GF-D8 (cell line): ENCODE measurements around the gene F2RL3.

Experiments
- DNase-seq: peaks from one replicate; lab custom pipeline; 2025; lab: John Stamatoyannopoulos, UW

The F2RL3 gene

DNA sequence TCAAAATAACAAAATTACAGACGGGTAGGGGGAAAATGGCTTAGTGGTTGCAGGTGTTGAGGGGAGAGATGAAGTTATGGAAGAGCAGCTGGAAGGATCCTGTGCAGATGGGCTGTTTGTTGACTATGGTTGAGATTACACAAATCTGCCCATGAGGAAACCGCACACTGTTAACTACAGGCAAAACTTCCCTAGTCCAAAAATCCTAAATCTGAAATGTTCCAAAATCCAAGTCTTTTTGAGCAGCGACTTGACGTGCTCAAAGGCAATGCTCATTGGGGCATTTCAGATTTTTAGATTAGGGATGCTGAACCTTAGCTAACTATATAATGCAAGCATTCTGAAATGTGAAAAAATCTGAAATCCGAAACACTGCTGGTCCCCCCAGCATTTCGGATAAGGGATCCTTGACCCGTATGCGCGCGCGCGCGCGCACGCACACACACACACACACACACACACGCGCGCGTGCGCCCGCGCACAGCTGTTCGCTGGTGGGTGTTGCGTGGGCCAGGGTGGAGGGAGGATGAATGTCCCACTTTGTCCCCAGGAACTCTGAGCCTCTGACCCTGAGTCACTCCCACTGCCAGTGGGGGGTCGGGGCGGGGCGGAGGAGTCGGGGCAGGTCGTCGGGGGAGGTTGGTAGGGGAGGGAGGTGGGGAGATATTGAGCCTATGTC lies 6.8 kb downstream of the F2RL3 start:
- DNase-seq = no peak

DNA sequence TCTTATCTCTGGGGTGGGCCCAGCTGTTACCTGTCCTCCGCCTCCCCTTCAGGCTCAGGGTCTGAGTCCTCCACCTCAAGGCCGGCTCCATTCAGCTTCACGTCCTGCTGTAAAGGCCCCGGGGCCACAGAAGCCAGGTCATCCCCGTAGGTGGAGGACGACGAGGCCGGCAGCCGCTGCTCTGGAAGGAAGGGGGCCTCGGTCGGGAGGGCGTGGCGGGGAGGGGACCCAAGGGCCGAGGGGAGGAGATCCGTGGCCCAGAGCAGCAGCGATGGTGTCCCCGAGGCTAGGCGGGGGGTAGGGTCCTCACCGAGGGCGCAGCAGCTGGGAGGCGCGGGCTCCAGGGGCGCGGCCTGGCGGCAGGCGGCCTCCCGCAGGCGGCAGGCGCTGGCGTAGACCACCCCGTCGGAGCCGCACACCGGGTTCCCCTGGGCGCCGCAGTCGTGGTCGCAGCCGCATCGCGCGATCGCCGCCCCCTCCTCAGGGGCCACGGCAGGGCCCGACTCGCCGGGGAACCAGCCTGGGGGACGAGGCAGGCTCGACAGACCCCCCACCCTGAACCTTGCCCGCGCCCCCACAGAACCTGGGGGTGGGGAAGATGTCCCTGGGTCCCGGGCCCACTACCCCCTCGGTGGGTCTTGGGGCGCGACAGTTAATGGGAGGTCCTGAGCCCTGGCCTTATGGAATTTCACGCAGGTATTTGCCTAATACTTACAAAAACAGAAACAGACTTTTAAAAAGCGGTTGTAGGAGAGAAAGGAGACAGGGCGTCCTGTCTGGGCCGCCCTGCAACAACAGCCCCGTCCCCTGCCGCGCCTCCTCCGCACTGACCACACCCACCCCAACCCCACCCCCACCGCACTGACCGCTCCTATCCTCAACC lies 7.6 kb downstream of the F2RL3 start:
- no peak for DNase-seq

DNA sequence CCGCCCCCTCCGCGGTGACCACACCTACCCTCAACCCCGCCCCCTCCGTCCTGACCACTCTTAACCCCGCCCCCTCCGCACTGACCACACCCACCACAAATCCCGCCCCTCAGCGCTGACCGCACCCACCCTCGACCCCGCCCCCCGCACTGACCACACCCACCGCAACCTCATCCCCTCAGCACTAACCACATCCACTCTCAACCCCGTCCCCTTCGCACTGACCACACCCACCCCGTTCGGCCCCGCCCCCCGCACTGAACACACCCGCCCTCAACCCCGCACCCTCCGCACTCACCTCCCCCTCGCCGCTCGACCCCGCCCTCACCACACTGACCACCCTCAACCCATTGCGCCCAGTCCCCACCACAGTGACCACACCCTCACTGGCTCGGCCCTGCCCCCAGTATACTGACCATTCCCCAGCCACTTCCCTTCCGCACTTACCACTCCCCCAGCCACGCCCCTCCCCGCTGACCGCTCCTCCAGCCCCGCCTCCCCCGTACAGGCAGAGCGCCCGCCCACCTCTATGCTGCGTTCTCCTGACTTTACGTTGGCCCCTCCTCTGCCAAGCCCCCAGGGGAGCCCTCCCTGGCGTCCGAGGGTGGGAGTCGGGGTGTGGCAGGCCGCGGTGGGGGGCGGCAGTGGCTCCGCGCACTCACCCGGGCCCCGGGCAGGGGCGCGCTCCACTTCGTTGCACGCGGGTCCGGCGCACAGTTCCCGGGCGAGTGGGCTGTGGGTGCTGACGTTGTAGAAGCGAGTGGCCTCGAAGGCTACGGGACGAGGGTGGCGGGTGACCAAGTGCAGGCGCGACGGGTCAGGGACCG lies 8.4 kb downstream of the F2RL3 start:
- DNase-seq = no peak

DNA sequence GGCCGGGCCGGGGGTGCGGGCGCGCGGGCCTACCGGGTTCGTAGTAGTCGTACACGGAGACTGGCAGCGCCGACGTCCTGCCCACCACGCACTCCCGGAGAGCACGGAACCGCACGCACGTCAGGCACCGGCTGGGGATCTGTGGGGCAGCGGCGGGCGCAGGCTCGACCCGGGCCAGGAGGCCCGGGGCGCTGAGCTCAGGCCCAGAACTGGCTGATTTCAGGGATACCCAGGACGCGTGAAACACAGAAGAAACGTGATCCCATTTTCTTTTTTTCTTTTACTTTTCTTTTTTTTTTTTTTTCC lies 9.0 kb downstream of the F2RL3 start:
- DNase-seq = no peak

DNA sequence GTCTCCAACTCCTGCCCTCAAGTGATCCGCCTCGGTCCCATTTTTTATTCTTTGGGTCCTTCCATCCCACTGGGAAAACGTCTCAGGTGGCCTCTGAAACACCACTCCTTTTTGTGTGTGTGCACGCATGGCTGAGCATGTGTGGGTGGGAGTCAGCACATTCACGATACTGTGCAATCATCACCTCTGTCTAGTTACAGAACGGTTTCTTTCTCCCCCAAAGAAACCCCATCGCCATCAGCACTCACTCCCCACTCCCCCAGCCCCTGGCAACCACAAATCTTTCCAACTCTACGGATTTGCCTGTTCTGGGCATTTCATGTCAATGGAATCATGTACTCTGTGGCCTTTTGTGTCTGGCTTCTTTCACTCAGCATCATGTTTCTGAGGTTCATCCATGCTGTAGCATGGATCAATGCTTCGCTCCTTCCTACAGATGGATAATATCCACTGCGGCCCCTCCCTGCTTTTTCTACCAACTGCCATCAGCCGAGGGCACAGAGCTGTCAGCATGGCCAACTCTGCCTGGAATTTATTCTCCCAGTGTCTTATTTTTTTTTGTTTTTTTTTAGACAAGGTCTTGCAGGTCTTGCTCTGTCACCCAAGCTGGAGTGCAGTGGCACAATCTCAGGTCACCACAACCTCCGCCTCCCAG lies 9.7 kb downstream of the F2RL3 start:
- no peak for DNase-seq

DNA sequence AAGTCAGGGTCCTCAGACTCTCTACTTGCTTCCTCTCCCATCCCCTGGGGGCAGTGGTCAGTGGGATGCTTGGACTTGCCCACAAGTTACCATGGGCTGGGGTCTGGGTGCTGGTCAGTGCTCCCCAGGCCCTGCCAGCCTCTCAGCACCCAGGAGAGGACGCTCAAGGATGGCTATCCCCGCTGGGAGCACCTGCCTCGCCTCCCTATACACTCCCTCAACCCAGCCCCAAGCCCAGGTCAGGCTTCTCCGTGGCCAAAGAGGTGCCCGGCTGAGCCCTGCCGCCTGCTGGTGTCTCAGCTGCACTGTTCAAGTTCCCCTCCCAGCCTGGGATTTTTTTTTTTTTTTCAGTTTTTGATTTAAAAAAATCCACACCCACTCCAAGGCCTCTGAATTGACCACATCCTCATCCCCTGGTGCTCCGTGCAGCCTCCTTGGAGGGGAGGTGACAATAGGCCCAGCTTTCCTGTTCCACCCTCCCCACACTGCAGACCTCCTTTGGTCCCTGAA lies 10.8 kb downstream of the F2RL3 start:
- DNase-seq = no peak

DNA sequence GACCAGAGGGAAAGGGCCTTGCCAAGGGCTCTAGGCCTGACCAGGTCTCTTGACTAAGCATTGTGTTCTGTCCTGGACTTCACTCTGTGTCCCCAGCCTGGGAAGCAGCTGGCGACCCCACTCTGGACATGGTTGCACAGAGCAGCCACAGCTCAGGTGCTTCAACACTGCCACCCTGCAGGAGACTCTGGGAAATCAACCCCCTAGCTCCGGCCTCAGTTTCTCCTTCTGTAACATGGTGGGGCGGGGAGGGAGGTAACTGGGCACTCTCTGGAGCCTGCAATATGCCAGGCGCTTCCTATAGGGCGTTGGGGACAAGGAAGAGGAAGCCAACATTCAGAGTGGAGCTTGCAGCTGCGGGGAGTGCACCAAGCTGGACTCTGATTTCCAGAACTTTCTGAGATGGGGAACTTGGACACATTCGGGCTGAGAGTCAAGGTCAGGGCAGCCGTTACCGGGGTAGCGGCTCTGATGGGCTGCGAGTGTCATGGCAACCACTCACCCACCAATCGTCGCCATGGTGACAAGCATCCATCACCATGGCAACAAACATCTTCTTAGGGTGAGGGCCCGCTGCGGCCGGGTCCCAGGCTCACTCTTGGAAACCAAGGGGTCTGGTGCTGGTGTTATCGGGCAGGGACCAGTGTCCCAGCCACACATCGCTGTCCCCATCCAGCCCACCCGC lies 12.8 kb downstream of the F2RL3 start:
- DNase-seq = no peak

DNA sequence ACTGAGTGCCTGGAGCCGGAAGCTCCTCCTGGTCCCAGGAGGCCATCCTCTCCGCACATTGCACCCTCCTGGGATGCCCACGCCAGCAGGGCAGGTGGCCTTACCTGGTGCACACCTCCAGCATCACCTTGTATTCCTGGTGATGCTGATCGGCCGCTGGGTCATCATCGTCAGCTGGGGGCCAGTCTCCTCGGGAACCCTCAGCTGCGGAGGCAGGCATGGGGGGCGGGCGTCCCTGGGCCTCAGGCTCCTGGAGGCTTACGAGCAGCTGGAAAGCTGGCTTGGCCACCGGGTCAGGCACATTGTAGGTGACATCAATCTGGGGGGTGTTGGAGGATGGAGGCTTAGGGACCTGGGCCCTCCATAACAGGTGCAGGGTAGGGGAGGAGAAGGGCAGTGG lies 13.7 kb downstream of the F2RL3 start:
- DNase-seq = no peak

DNA sequence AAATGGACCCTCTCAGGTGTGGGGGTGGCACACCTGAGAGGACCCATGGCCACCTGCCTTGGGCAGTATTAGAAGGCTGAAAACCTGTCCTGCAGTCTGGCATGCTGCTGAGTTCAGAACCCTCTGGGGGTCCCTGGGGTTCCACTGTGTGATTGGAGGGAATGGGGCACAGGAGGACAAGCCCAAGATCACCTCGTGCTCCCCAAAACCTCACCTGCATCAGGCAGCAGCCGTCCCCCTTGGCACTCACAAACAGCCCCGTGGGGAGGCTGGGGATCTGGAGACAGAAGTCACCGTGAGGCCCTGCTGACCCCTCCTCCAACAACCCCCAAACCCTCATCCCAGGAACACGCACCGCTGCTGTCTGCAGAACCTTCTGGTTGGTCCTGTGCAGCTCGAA lies 14.5 kb downstream of the F2RL3 start:
- no peak for DNase-seq

DNA sequence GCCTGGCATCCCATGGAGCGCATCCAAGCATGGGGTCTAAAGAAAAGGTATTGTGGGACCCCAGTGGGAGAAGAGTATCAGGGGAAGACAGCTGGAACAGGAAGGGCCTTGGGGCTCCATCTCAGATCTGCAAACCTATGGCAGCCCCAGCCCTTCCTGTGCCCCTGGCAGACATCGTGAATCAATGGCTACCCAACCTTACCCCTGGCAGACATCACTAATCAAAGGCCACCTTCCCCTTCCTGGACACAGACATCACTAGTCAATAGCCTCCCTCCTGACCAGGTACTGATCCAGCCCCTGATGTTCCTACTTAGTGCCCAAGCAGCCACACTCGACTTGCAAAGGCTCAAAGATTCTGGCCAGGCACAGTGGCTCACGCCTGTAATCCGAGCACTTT lies 15.8 kb downstream of the F2RL3 start:
- no peak for DNase-seq

DNA sequence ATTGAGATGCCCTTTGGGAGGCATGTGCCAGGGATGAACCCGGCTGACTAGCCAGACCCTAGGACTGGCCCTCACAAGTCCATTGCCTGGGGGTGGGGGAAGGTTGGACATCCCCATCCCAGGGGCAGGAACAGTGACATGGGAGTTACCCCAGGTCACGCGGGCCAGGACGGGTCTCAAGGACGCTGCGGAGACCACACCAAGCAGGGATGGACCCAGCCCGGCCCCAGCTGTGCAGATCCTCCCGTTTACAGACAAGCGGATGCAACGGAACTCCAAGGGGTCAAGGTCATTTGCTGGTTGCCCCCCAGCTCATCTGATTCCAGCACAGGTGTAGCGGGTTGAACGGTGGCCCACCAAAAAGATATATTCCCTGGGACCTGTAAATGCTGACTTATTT lies 20.0 kb downstream of the F2RL3 start:
- no peak for DNase-seq

DNA sequence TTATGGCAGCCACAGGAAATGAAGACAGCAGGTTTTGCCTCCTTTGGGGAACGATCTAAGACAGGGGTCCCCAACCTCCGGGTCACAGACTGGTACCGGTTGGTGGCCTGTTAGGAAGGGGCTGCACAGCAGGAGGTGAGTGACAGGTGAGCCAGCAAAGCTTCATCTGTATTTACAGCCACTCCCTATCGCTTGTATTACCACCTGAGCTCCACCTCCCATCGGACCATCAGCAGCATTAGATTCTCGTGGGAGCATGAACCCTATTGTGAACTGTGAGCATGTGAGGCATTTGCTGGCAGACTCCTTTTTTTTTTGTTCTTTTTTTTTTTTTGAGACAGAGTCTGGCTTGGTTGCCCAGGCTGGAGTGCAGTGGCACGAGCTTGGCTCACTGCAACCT lies 22.2 kb downstream of the F2RL3 start:
- no peak for DNase-seq

DNA sequence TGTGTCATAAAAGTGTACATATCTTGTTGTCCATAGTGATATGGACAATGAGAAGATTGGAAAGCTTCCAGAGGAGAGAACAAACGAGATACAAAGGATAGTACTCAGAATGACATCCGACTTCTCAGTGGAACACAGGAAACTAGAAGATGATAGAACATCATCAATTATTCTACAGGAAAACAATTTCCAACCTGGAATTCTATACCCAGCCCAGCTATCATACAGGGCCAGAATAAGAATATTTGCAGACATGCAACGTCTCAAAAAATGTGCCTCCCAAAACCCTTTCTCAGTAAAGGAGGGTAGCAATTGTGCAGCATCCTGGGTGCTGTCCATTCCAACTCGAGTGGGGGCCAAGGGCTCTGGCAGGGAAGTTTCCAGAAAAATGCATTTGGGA lies 24.0 kb downstream of the F2RL3 start:
- DNase-seq = no peak

DNA sequence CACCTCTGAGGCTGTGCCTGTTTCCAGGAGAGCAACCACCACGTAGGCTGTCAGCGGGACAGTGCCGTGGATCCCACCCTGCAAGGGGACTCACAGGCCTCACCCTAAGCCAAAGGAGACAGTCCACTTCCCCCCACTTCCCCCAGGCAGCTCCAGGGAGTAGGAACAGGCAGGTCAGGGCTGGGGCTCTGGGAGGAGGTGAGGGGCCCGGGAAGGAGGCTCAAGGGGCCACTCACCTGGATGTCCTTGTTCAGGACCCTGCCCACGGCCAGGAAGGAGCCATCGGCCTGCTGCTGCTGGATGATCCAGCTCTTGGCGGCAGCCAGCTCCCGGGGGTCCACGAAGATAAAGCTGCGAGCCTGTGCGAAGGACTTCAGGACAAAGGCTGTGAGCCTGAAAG lies 25.6 kb downstream of the F2RL3 start:
- DNase-seq = no peak

DNA sequence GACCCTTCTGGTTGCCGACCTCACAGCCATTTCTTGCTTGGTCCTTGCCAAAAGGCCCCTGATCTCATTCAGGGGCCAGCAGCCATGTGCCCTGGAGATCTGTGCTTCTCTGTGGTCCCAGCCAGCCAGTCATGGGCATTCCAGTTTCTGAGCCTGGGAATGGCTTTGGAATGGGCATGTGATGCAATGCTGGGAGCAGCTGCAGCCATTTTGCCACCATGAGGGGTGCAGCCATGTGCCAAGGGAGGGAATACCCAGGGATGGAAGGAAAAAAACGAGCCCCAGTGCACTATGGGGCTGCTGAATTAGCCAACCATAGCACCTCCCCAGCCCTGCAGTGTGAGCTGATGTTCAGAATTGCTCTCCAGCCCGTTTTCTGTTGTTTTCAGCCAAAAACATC lies 26.3 kb downstream of the F2RL3 start:
- DNase-seq = no peak

DNA sequence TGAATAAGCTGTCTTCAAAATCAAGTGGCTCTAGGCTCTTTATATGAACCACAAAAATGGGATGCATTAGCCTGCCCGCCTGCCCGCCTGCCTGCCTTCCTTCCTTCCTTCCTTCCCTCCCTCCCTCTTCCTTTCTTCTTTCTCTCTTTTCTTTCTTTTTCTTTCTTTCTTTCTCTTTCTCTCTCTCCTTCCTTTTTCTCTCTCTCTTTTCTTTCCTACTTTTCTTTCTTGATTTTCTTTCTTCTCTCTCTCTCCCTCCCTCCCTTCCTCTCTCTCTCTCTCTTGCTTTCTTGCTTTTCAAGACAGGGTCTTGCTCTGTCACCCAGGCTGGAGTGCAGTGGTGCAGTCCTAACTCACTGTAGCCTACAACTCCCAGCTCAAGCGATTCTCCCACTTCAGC lies 26.9 kb downstream of the F2RL3 start:
- no peak for DNase-seq

DNA sequence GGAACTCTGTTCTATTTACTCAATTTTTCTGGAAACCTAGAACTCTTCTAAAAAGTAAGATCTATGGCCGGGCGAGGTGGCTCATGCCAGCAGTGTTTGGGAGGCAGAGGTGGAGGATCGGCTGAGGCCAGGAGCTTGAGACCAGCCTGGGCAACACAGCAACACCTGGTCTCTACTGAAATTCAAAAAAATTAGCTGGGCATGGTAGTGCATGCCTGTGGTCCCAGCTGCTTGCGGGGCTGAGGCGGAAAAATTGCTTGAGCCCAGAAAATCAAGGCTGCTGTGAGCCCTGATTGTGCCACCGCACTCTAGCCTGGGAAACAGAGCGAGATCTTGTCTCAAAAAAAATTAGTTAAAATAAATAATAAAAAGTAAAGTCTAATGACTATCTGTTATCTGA lies 28.6 kb downstream of the F2RL3 start:
- no peak for DNase-seq

DNA sequence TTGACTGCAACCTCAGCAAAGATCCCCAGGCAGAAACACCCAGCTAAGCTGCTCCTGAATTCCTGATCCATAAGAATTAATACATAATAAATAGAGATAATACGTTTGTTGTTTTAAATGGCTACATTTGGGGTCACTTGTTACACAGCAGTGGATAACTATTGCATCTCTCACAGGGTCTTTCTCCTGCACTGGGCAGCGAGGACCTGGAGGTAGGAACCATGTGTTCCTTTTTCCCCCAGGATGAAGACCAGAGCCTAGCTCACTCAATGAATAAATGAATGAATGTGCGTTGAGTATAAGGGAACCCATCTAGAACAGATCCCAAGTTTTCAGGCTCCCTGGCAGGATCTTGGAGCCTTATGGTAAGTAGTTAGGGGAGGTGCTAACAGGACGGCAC lies 30.7 kb downstream of the F2RL3 start:
- no peak for DNase-seq

DNA sequence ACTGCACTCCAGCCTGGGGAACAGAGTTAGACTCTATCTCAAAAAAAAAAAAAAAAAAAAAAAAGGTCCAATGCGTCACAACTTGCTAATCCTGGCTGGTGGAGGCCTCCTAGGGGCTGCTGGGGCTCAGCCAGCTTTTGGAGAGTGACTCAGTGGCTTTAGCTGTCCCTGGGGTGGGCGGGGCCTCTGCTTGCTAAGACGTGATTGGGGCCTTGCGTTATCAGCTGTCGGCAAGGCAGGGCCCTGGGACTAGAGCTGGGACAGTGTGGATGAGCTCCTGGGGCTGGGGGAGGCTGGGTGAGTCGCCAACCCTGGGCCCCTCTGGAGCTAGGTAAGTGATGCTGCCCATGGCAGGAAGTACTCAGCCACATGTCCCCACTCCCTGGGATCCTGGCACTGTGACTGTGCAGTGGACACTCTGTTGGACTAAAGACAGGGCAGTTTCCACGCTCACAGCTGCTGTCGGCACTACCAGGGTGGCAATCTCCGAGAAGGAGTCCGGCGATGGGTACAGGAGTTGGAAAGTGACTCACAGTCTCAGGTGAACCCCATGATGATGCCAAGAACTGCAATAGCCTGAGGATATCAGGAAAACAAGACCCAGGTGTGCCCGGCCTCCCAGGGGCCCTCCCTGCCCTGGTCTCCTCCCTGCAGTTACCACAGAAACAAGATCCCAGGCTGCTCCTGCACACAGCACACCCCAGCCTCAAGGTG lies 32.2 kb downstream of the F2RL3 start:
- DNase-seq = no peak

DNA sequence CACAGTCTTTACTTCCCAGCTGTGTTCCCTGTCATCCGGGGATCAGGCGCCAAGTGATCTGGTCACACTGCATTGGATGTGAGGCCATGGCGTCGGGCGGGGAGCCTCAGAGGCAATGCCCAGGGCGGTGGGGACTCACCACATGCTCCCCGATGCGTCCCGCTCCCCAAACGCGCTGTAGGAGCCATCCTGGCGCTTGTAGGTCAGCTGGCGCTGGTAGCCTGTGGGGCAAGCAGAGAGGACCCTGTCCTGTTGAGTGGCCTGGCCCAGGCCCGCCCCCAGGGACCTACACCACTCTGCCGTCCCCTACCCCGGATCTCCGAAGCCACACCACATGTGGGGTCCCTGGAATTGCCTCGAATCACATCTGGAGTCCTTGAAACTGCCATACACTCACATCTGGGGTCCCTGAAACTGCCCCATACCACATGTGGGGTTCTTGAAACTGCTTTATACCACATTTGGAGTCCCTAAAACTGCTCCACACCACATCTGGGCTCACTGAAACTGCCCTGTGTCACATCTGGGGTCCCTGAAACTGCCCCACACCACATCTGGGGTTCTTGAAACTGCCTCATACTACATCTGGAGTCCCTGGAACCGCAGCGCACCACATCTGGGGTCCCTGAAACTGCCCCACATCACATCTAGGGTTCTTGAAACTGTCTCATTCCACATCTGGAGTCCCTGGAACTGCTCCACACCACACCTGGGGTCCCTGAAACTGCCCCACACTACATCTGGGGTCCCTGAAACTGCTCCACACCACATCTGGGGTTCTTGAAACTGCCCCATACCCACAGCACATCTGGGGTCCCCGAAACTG lies 33.2 kb downstream of the F2RL3 start:
- no peak for DNase-seq
